ENCODE results near the gene TDRD9.

The TDRD9 gene

GRCh38 chr14:104001003-104001402, 72.7 kb downstream of the TDRD9 start:
- H3K27ac ChIP-seq: no peak overlapping the region

GRCh38 chr14:104003616-104004015, 75.4 kb downstream of the TDRD9 start:
- Histone ChIP-seq H3K36me3 (no peaks in the 10 kb centered on the region), H3K27ac (no peak overlapping the region), H3K27me3 (ENCODE audit: insufficient read depth, low read depth, severe bottlenecking) (no peaks in the 10 kb centered on the region), H3K9me3 (ENCODE audit: severe bottlenecking) (no peaks in the 10 kb centered on the region), H3K4me3 (ENCODE audit: low read depth, low read length) (no peak overlapping the region)
- DNase-seq: no peak
- TF ChIP-seq CTCF (IDR thresholded peaks at IDR 0.05; ENCODE audit: low read depth, low read length): no peak

More at GRCh38 chr14:104001003-104001402, 72.7 kb downstream of the TDRD9 start:
- Histone ChIP-seq H3K27me3 (ENCODE audit: insufficient read depth, low read depth, severe bottlenecking) (no peaks in the 10 kb centered on the region), H3K4me3 (ENCODE audit: low read depth, low read length) (no peak overlapping the region), H3K9me3 (ENCODE audit: severe bottlenecking) (no peaks in the 10 kb centered on the region), H3K36me3 (no peaks in the 10 kb centered on the region)
- TF ChIP-seq CTCF (IDR thresholded peaks at IDR 0.05; ENCODE audit: low read depth, low read length): peak; percentile 62
- DNase-seq: peak; percentile 30

- H3K27me3 ChIP-seq (ENCODE audit: insufficient read depth, low read depth, severe bottlenecking): no peaks in the 10 kb centered on the region
- no peak overlapping the region for H3K27ac ChIP-seq
- no peaks in the 10 kb centered on the region for H3K9me3 ChIP-seq (ENCODE audit: severe bottlenecking)
- TF ChIP-seq CTCF (IDR thresholded peaks at IDR 0.05; ENCODE audit: low read depth, low read length): no peak
- DNase-seq: no peak
- H3K36me3 ChIP-seq: no peaks in the 10 kb centered on the region
- no peak overlapping the region for H3K4me3 ChIP-seq (ENCODE audit: low read depth, low read length)
Measured at GRCh38 chr14:104004849-104005248, 76.6 kb downstream of the TDRD9 start.

GRCh38 chr14:104005489-104005888, 77.2 kb downstream of the TDRD9 start:
- TF ChIP-seq CTCF (IDR thresholded peaks at IDR 0.05; ENCODE audit: low read depth, low read length): no peak
- no peak overlapping the region for H3K27ac ChIP-seq

GRCh38 chr14:104007121-104007520, 78.9 kb downstream of the TDRD9 start:
- H3K36me3 ChIP-seq: no peaks in the 10 kb centered on the region
- no peak for TF ChIP-seq CTCF (IDR thresholded peaks at IDR 0.05; ENCODE audit: low read depth, low read length)
- H3K27me3 ChIP-seq (ENCODE audit: insufficient read depth, low read depth, severe bottlenecking): no peaks in the 10 kb centered on the region
- no peaks in the 10 kb centered on the region for H3K9me3 ChIP-seq (ENCODE audit: severe bottlenecking)
- H3K27ac ChIP-seq: no peak overlapping the region
- no peak for DNase-seq
- no peak overlapping the region for H3K4me3 ChIP-seq (ENCODE audit: low read depth, low read length)

More at GRCh38 chr14:104005489-104005888, 77.2 kb downstream of the TDRD9 start:
- Histone ChIP-seq H3K36me3 (no peaks in the 10 kb centered on the region), H3K9me3 (ENCODE audit: severe bottlenecking) (no peaks in the 10 kb centered on the region), H3K27me3 (ENCODE audit: insufficient read depth, low read depth, severe bottlenecking) (no peaks in the 10 kb centered on the region), H3K4me3 (ENCODE audit: low read depth, low read length) (no peak overlapping the region)
- DNase-seq: no peak

- no peak for DNase-seq
- Histone ChIP-seq H3K4me3 (ENCODE audit: low read depth, low read length) (no peak overlapping the region), H3K36me3 (no peaks in the 10 kb centered on the region), H3K27ac (no peak overlapping the region), H3K27me3 (ENCODE audit: insufficient read depth, low read depth, severe bottlenecking) (no peaks in the 10 kb centered on the region), H3K9me3 (ENCODE audit: severe bottlenecking) (no peaks in the 10 kb centered on the region)
- TF ChIP-seq CTCF (IDR thresholded peaks at IDR 0.05; ENCODE audit: low read depth, low read length): no peak
Measured at GRCh38 chr14:104009297-104009696, 81.0 kb downstream of the TDRD9 start.

All from WERI-Rb-1 (cell line).